ENCODE data around the gene ZNF341. TPM values are rescaled to one million over a fixed set of nuclear protein-coding genes. Genes with fewer than 3 reads are reported as not detected.

ZNF341 gene
- total RNA-seq, 2 experiments from 2014 or later: 5.8 to 6.8 TPM

- CTCF ChIA-PET: no interaction called here
- no peaks in the 10 kb centered on the region for H3K27me3 Mint-ChIP-seq (ENCODE audit: low read depth)
- no peak for DNase-seq
- intact Hi-C loops (cut with micrococcal nuclease): no loop called here
- H3K4me3 Mint-ChIP-seq: no peak overlapping the region
- H3K27ac Mint-ChIP-seq: no peak overlapping the region
- H3K36me3 Mint-ChIP-seq (ENCODE audit: low read depth): peaks cover 28% of the 10 kb centered on the region
- no peaks in the 10 kb centered on the region for H3K4me1 Mint-ChIP-seq (ENCODE audit: low read depth)
- peaks cover 4% of the 10 kb centered on the region for H3K9me3 Mint-ChIP-seq
Measured at GRCh38 chr20:33761698-33762250, 30.0 kb downstream of the ZNF341 start.

- intact Hi-C loops (cut with micrococcal nuclease): no loop called here
- no peaks in the 10 kb centered on the region for H3K9me3 Mint-ChIP-seq
- no peak overlapping the region for H3K27ac Mint-ChIP-seq
- CTCF ChIA-PET: no interaction called here
- no peak for DNase-seq
- H3K36me3 Mint-ChIP-seq (ENCODE audit: low read depth): peaks cover 21% of the 10 kb centered on the region
- no peaks in the 10 kb centered on the region for H3K4me1 Mint-ChIP-seq (ENCODE audit: low read depth)
- H3K27me3 Mint-ChIP-seq (ENCODE audit: low read depth): no peaks in the 10 kb centered on the region
- H3K4me3 Mint-ChIP-seq: no peak overlapping the region
Measured at GRCh38 chr20:33765099-33765498, 33.3 kb downstream of the ZNF341 start.

DNA sequence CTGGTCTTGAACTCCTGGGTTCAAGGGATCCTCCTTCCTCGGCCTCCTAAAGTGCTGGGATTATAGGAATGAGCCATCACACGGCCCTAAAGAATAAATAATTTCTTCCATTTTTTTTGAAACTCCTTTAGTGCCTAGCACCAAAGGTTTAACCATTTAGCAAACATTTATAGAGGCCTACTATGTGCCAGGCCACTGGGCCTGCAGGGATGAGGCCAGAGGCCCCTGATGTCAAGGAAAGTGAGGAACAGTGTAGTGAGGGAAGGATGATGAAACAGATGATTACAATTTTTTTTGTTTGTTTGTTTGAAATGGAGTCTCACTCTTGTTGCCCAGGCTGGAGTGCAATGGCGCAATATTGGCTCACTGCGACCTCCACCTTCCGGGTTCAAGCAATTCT is 33.8 kb downstream of the ZNF341 start:
- intact Hi-C loops (cut with micrococcal nuclease): no loop called here
- no peak overlapping the region for H3K4me3 Mint-ChIP-seq
- DNase-seq: no peak
- no peaks in the 10 kb centered on the region for H3K27me3 Mint-ChIP-seq (ENCODE audit: low read depth)
- CTCF ChIA-PET: no interaction called here
- peaks cover 23% of the 10 kb centered on the region for H3K36me3 Mint-ChIP-seq (ENCODE audit: low read depth)
- no peaks in the 10 kb centered on the region for H3K9me3 Mint-ChIP-seq
- no peak overlapping the region for H3K27ac Mint-ChIP-seq
- no peaks in the 10 kb centered on the region for H3K4me1 Mint-ChIP-seq (ENCODE audit: low read depth)

- H3K36me3 Mint-ChIP-seq (ENCODE audit: low read depth): peaks cover 23% of the 10 kb centered on the region
- CTCF ChIA-PET: no interaction called here
Measured at GRCh38 chr20:33766686-33767085, 34.9 kb downstream of the ZNF341 start.

DNA sequence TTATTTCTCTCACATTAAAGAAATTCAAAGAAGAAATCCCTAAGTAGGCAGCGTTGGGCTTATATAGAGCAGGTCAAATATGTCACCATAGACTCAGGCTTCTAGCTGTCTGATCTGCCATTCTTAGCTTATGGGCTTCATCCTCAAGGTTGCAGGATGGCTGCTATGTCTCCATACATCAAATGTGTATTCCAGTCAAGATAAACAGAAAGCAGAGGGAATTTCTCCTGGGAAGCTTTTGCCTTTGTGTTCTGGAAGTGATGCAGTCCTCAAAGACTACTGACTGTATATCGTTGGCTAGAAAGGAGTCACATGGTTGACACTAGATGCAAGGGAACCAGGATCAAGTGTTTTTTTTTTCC is 36.0 kb downstream of the ZNF341 start:
- Mint-ChIP-seq H3K9me3 (no peaks in the 10 kb centered on the region), H3K27me3 (ENCODE audit: low read depth) (no peaks in the 10 kb centered on the region), H3K4me3 (no peak overlapping the region), H3K36me3 (ENCODE audit: low read depth) (peaks cover 23% of the 10 kb centered on the region), H3K4me1 (ENCODE audit: low read depth) (no peaks in the 10 kb centered on the region), H3K27ac (no peak overlapping the region)
- CTCF ChIA-PET: interaction anchor here (0.5 kb wide), 1 partner anchor 606 kb away, joined by 3 read pairs; no protein-coding TSS in a partner anchor
- intact Hi-C loops (cut with micrococcal nuclease): no loop called here
- no peak for DNase-seq

More at GRCh38 chr20:33766686-33767085, 34.9 kb downstream of the ZNF341 start:
- Mint-ChIP-seq H3K27ac (no peak overlapping the region), H3K4me3 (no peak overlapping the region), H3K9me3 (no peaks in the 10 kb centered on the region), H3K27me3 (ENCODE audit: low read depth) (no peaks in the 10 kb centered on the region), H3K4me1 (ENCODE audit: low read depth) (no peaks in the 10 kb centered on the region)
- no peak for DNase-seq
- intact Hi-C loops (cut with micrococcal nuclease): no loop called here

DNA sequence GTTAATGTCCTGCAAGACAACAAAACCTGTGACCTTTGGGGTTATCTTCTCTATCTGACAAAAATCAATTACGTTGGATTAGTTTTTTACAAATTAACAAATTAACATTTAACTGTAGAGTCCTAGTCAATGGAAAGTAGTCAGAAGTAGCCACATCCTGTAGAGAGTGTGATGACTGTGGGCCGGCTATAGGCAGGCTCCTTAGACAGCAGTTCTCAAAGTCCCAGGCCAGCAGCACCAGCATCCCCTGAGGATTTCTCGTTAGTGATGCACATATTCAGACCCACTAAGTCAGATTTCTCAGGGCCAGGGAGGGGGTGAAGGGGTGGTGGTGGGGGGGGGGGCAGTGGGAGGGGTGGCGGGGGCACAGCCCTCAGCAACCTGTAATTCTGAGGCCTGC is 37.2 kb downstream of the ZNF341 start:
- intact Hi-C loops (cut with micrococcal nuclease): no loop called here
- CTCF ChIA-PET: no interaction called here
- no peaks in the 10 kb centered on the region for H3K4me1 Mint-ChIP-seq (ENCODE audit: low read depth)

GRCh38 chr20:33770005-33770404 is 38.2 kb downstream of the ZNF341 start:
- H3K4me1 Mint-ChIP-seq (ENCODE audit: low read depth): peaks cover 1% of the 10 kb centered on the region
- intact Hi-C loops (cut with micrococcal nuclease): no loop called here
- H3K4me3 Mint-ChIP-seq: no peak overlapping the region
- CTCF ChIA-PET: interaction anchor here (1.0 kb wide), 1 partner anchor 368 kb away, joined by 3 read pairs; no protein-coding TSS in a partner anchor
- no peak for DNase-seq
- H3K9me3 Mint-ChIP-seq: no peaks in the 10 kb centered on the region
- no peak overlapping the region for H3K27ac Mint-ChIP-seq
- no peaks in the 10 kb centered on the region for H3K27me3 Mint-ChIP-seq (ENCODE audit: low read depth)
- H3K36me3 Mint-ChIP-seq (ENCODE audit: low read depth): peaks cover 22% of the 10 kb centered on the region

More for the DNA sequence above, 37.2 kb downstream of the ZNF341 start:
- no peak for DNase-seq
- Mint-ChIP-seq H3K4me3 (no peak overlapping the region), H3K27me3 (ENCODE audit: low read depth) (no peaks in the 10 kb centered on the region), H3K36me3 (ENCODE audit: low read depth) (peaks cover 22% of the 10 kb centered on the region), H3K9me3 (no peaks in the 10 kb centered on the region), H3K27ac (no peak overlapping the region)

DNA sequence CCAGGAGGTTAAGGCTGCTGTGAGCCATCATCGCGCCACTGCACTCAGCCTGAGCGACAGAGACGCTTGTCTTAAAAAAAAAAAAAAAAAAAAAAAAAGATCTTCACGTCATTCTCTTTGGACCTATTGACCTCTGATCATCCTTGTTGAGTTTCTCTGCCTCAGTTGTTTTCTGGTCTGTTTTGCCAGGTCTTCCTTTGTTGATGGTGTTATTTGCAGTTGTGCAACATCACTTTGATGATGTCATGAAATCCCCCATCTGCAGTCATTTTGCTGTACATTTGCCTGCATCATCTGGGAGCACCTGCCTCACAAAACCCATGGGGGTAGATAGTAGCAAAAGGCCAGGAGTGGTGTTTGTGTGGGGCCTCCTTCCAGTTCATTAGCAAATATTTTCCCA is 40.1 kb downstream of the ZNF341 start:
- Mint-ChIP-seq H3K4me1 (ENCODE audit: low read depth) (peaks cover 1% of the 10 kb centered on the region), H3K27me3 (ENCODE audit: low read depth) (no peaks in the 10 kb centered on the region), H3K9me3 (no peaks in the 10 kb centered on the region), H3K4me3 (no peak overlapping the region), H3K36me3 (ENCODE audit: low read depth) (peaks cover 16% of the 10 kb centered on the region), H3K27ac (no peak overlapping the region)
- intact Hi-C loops (cut with micrococcal nuclease): no loop called here
- no peak for DNase-seq
- CTCF ChIA-PET: interaction anchor here (1.2 kb wide), 1 partner anchor 92 kb away, joined by 3 read pairs; no protein-coding TSS in a partner anchor

- peaks cover 1% of the 10 kb centered on the region for H3K4me1 Mint-ChIP-seq (ENCODE audit: low read depth)
- no peaks in the 10 kb centered on the region for H3K27me3 Mint-ChIP-seq (ENCODE audit: low read depth)
- no peak overlapping the region for H3K4me3 Mint-ChIP-seq
- intact Hi-C loops (cut with micrococcal nuclease): no loop called here
- no peak overlapping the region for H3K27ac Mint-ChIP-seq
- peaks cover 11% of the 10 kb centered on the region for H3K36me3 Mint-ChIP-seq (ENCODE audit: low read depth)
- DNase-seq: no peak
- CTCF ChIA-PET: interaction anchor here (1.2 kb wide), 1 partner anchor 93 kb away, joined by 3 read pairs; no protein-coding TSS in a partner anchor
- no peaks in the 10 kb centered on the region for H3K9me3 Mint-ChIP-seq
Measured at GRCh38 chr20:33772439-33772838, 40.6 kb downstream of the ZNF341 start.

GRCh38 chr20:33773412-33774089 is 41.8 kb downstream of the ZNF341 start:
- Mint-ChIP-seq H3K27me3 (ENCODE audit: low read depth) (no peaks in the 10 kb centered on the region), H3K36me3 (ENCODE audit: low read depth) (peaks cover 13% of the 10 kb centered on the region), H3K4me1 (ENCODE audit: low read depth) (peaks cover 7% of the 10 kb centered on the region), H3K4me3 (no peak overlapping the region), H3K27ac (no peak overlapping the region), H3K9me3 (no peaks in the 10 kb centered on the region)
- DNase-seq: peak; percentile 54
- CTCF ChIA-PET: no interaction called here
- intact Hi-C loops (cut with micrococcal nuclease): no loop called here

GRCh38 chr20:33777816-33778215 is 46.0 kb downstream of the ZNF341 start:
- DNase-seq: no peak
- H3K27ac Mint-ChIP-seq: no peak overlapping the region
- peaks cover 10% of the 10 kb centered on the region for H3K36me3 Mint-ChIP-seq (ENCODE audit: low read depth)
- H3K9me3 Mint-ChIP-seq: no peaks in the 10 kb centered on the region
- intact Hi-C loops (cut with micrococcal nuclease): loop anchor here (1.0 to 5.0 kb wide), 3 partner anchors 33 to 91 kb away; partner anchors contain the start of genes CHMP4B and E2F1
- H3K4me1 Mint-ChIP-seq (ENCODE audit: low read depth): peaks cover 15% of the 10 kb centered on the region
- CTCF ChIA-PET: no interaction called here
- no peaks in the 10 kb centered on the region for H3K27me3 Mint-ChIP-seq (ENCODE audit: low read depth)
- H3K4me3 Mint-ChIP-seq: no peak overlapping the region

DNA sequence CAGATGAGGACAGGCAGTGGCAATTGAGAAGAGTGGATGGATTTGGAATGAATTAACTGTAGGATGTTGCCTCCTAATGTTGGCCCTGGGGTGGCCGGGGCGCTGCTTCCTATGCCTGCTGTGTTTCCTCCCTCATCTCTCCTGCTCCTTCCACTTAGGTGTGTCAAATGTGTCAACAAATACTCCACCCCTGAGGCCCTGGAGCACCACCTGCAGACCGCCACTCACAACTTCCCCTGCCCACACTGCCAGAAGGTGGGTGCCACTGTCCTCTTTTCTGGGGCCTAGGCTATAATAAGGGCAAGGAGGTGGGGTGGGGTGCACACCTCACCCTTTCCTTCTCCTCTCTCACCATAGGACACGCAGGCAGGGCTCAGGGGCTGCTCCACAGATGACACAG is 49.3 kb downstream of the ZNF341 start:
- DNase-seq: no peak
- Mint-ChIP-seq H3K4me1 (ENCODE audit: low read depth) (peaks cover 13% of the 10 kb centered on the region), H3K4me3 (no peak overlapping the region), H3K27me3 (ENCODE audit: low read depth) (no peaks in the 10 kb centered on the region), H3K9me3 (no peaks in the 10 kb centered on the region), H3K36me3 (ENCODE audit: low read depth) (peaks cover 10% of the 10 kb centered on the region), H3K27ac (no peak overlapping the region)
- CTCF ChIA-PET: no interaction called here
- intact Hi-C loops (cut with micrococcal nuclease): no loop called here

GRCh38 chr20:33781945-33782344 is 50.1 kb downstream of the ZNF341 start:
- intact Hi-C loops (cut with micrococcal nuclease): no loop called here
- H3K4me1 Mint-ChIP-seq (ENCODE audit: low read depth): peaks cover 13% of the 10 kb centered on the region
- H3K9me3 Mint-ChIP-seq: no peaks in the 10 kb centered on the region
- CTCF ChIA-PET: interaction anchor here (0.7 kb wide), 1 partner anchor 307 kb away, joined by 4 read pairs; no protein-coding TSS in a partner anchor
- H3K27me3 Mint-ChIP-seq (ENCODE audit: low read depth): no peaks in the 10 kb centered on the region
- no peak overlapping the region for H3K27ac Mint-ChIP-seq
- H3K36me3 Mint-ChIP-seq (ENCODE audit: low read depth): peaks cover 10% of the 10 kb centered on the region
- no peak overlapping the region for H3K4me3 Mint-ChIP-seq
- no peak for DNase-seq

Data from activated naive CD4-positive, alpha-beta T cell treated with anti-CD3 and anti-CD28 coated beads for 36 hours (primary cell).